Cardiac ventricle fibroblast (primary cell): ENCODE data around the gene POU6F1. TPM values are rescaled to one million over a fixed set of nuclear protein-coding genes. Genes with fewer than 3 reads are reported as not detected.

Source experiments
- total RNA-seq: library from RNA; depleted of rRNA; stranded (reverse); fragments of >200 nt; gene quantifications from 2 replicates; pipeline ENCODE4 v1.2.3, GENCODE V29; 2015

POU6F1 gene, protein sequence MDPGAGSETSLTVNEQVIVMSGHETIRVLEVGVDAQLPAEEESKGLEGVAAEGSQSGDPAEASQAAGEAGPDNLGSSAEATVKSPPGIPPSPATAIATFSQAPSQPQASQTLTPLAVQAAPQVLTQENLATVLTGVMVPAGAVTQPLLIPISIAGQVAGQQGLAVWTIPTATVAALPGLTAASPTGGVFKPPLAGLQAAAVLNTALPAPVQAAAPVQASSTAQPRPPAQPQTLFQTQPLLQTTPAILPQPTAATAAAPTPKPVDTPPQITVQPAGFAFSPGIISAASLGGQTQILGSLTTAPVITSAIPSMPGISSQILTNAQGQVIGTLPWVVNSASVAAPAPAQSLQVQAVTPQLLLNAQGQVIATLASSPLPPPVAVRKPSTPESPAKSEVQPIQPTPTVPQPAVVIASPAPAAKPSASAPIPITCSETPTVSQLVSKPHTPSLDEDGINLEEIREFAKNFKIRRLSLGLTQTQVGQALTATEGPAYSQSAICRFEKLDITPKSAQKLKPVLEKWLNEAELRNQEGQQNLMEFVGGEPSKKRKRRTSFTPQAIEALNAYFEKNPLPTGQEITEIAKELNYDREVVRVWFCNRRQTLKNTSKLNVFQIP
- 3.3 and 6.1 TPM in 2 replicates for total RNA-seq

GRCh38 chr12:51217968-51218606, at the start of gene POU6F1:
Gene POU6F1, minus strand, starts transcription at chr12:51218062. Its CDS starts 11,226 bp downstream, at chr12:51206836.

DNA sequence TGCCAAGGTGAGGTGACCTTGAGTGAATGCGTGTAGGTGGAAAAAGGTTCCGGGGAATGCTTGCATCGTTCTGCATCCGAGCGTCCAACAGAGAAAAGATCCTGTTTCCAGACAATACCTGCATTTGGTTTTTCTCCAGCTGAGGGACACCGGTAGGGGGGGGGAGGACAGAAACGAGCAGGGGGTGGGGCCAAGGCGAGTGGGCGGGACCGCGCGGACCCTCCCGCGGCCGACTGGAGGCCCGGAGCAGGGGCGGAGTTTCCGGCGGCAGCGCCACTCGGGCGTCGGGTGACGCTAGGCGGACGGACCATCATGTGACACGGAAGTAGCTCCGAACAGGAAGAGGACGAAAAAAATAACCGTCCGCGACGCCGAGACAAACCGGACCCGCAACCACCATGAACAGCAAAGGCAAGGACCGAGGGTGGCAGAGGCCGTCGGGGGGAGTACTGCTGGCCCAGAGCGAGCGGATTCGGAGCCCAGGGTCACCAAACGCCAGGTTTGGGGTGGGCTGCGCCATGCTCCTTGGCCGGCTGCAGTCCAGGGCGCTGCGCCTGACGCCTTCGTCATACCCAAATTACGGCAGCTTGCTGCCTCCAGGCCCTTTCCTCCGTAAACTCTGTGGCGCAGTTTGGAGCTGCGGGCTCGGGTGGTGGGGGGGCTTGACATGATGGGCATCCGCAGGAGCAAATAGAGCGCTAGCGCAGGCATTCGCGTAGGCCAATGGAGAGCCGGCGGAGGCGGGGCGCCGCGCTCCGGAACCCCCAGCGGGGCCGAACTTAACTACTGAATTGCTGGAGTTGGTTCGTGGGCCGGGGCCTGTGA, 20.9 kb upstream of the POU6F1 start, which contains the start of gene DAZAP2:
Gene DAZAP2, plus strand, starts transcription at position 317 of the 825 bp plus-strand sequence. Its CDS starts 82 bp downstream, at position 399.

DNA sequence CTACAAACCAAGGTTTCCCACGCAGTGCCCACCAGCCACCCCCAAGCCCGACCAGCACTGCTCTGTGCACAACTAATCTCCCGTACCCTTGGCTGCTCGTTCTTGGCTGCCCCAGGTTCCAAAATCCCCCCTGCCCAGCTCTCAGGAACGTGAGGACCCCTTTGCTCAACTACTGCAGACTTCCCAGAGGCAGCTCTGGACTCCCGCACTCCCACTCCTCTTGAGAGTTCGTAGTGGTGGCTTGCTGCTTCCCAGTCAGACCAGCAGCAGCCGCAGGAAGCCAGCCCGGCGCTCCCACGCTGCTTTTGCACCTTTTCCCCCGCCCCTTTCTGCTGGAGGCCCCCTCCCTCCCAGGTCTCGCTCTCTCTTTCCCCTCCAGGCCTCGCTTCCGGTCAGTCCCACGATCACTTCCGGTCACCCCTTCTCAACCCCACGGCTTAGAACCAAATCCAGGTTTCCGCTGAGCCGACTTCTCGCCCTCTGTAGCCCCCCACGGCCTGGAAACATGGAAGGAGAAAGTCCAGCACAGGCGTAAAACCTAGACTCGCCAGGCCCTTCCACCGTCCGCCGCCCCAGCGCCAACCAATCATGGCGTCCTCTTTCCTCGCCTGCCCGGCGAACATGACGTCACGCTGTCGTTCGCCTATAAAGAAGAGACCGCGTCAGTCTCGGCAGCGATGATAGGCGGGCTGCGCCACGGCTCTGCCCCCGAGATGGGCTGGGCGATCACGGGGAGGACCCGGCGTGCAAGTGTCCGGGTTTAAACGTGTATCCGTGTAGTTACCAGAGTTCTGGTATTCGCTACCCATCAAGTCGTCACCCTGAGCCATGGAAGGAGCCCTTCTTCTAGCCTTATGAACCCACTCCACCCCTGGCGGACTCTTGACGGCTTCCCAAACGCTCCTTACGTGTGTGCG, 45.1 kb downstream of the POU6F1 start, which contains the start of gene TFCP2:
Gene TFCP2, minus strand, starts transcription at position 621 of the 917 bp plus-strand sequence. CDS start 713 bp downstream, outside the sequence.

Other genes with a start within 250 kb of the POU6F1 start
- 17.5 and 26.6 TPM in 2 replicates for gene SLC11A2, start 191.7 kb downstream of the POU6F1 start, total RNA-seq
- 46.5 and 53.4 TPM in 2 replicates for gene LETMD1, start 169.7 kb downstream of the POU6F1 start, total RNA-seq
- 17.7 and 19.9 TPM in 2 replicates for gene CSRNP2, start 134.5 kb downstream of the POU6F1 start, total RNA-seq
- 11.0 and 11.4 TPM in 2 replicates for gene TFCP2, start 44.9 kb downstream of the POU6F1 start, total RNA-seq
- gene DAZAP2, start 20.8 kb upstream of the POU6F1 start, total RNA-seq = 132 and 144 TPM in 2 replicates
- 9.7 and 12.9 TPM in 2 replicates for gene SMAGP, start 52.4 kb upstream of the POU6F1 start, total RNA-seq
- not detected in 2 replicates for gene BIN2, start 106.1 kb upstream of the POU6F1 start, total RNA-seq
- gene CELA1, start 128.6 kb upstream of the POU6F1 start, total RNA-seq = not detected in 2 replicates
- 1.4 and 4.8 TPM in 2 replicates for gene GALNT6, start 173.3 kb upstream of the POU6F1 start, total RNA-seq
- gene SLC4A8, start 206.8 kb upstream of the POU6F1 start, total RNA-seq = 0.06 and 0.39 TPM in 2 replicates